Upper lobe of left lung (tissue), 4 donors: Measurements from ENCODE around the gene BTBD9.

Experiments used
- CTCF ChIP-seq, 6 experiments: fragments of 450-650 bp in 4 of 6; fragments of 200-600 bp in 2 of 6; sonication (generic) in 2 of 6; IDR thresholded peaks; one replicate each; pipeline ENCODE4 v1.5.1; 2016 to 2019; ENCODE audit warnings: antibody characterized with exemption in 6 of 6
- POLR2A ChIP-seq, 4 donors: fragments of 450-650 bp; IDR thresholded peaks; one replicate each; pipeline ENCODE4 v1.5.1; 2016 to 2017; ENCODE audit warnings: antibody characterized with exemption in 4 of 4, mild to moderate bottlenecking in 2 of 4

DNA sequence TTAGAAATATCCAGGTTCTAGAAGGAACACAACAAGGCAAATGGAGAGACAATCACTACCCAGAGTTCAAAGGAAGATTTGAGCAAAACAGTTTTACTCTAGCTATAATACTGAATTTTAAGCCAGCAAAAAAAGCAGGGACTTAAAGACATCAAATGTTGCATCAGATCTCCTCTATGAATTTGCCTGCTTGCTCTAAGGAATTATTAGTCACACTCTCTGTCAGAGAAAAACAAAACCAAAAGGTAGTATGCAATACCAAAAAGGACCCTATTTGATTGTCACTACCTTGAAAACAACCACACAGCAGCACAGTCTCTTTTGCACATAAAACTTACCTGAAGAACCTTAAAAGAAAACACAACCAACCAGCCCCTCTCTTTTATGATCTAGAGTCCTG, 46.3 kb downstream of the BTBD9 start:
- TF ChIP-seq CTCF (IDR thresholded peaks at IDR 0.05) (no peak), POLR2A (IDR thresholded peaks at IDR 0.05) (no peak)
